A549 (cell line): ENCODE results near the gene CTSK.
"Not testable (repeated sequence)": the region's sequence is repeated elsewhere in the genome, so short reads cannot be mapped to it uniquely, and the experiment has no call there.

ENCODE experiments used
- JUN ChIP-seq, 2 experiments: fragments of >200 bp; sonication (Bioruptor Twin); formaldehyde crosslinking; IDR thresholded peaks; 2 replicates in 1 of 2; 3 replicates in 1 of 2; pipeline ENCODE4 v1.6.1; 2016 to 2017
- RFX5 ChIP-seq: fragments of 450-650 bp; IDR thresholded peaks from 2 replicates; pipeline ENCODE4 v1.7.1; 2014; ENCODE audit warnings: antibody characterized with exemption, mild to moderate bottlenecking, moderate library complexity
- TF ChIP-seq, protein P1 (sequence below): fragments of 200-600 bp; sonication (generic); IDR thresholded peaks from 2 replicates; pipeline ENCODE4 v1.6.1; 2016; ENCODE audit warnings: antibody characterized with exemption, mild to moderate bottlenecking, moderate library complexity
- TF ChIP-seq, protein P2 (sequence below): fragments of >200 bp; sonication (Bioruptor Twin); formaldehyde crosslinking; IDR thresholded peaks from 3 replicates; pipeline ENCODE4 v1.5.1; 2016

DNA sequence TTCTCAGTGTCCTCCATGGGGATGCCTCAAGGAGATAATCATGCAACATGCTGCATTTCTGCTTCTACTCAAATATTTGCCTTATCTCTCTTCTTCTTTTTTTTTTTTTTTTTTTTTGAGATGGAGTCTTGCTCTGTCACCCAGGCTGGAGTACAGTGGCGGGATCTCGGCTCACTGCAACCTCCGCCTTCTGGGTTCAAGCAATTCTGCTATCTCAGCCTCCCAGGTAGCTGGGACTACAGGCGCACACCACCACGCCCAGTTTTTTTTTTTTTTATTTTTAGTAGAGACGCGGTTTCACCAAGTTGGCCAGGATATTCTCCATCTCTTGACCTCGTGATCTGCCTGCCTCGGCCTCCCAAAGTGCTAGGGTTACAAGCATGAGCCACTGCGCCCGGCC, 32.8 kb upstream of the CTSK start:
- TF ChIP-seq, protein P1, sequence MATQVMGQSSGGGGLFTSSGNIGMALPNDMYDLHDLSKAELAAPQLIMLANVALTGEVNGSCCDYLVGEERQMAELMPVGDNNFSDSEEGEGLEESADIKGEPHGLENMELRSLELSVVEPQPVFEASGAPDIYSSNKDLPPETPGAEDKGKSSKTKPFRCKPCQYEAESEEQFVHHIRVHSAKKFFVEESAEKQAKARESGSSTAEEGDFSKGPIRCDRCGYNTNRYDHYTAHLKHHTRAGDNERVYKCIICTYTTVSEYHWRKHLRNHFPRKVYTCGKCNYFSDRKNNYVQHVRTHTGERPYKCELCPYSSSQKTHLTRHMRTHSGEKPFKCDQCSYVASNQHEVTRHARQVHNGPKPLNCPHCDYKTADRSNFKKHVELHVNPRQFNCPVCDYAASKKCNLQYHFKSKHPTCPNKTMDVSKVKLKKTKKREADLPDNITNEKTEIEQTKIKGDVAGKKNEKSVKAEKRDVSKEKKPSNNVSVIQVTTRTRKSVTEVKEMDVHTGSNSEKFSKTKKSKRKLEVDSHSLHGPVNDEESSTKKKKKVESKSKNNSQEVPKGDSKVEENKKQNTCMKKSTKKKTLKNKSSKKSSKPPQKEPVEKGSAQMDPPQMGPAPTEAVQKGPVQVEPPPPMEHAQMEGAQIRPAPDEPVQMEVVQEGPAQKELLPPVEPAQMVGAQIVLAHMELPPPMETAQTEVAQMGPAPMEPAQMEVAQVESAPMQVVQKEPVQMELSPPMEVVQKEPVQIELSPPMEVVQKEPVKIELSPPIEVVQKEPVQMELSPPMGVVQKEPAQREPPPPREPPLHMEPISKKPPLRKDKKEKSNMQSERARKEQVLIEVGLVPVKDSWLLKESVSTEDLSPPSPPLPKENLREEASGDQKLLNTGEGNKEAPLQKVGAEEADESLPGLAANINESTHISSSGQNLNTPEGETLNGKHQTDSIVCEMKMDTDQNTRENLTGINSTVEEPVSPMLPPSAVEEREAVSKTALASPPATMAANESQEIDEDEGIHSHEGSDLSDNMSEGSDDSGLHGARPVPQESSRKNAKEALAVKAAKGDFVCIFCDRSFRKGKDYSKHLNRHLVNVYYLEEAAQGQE = not testable (repeated sequence)
- TF ChIP-seq, protein P2, sequence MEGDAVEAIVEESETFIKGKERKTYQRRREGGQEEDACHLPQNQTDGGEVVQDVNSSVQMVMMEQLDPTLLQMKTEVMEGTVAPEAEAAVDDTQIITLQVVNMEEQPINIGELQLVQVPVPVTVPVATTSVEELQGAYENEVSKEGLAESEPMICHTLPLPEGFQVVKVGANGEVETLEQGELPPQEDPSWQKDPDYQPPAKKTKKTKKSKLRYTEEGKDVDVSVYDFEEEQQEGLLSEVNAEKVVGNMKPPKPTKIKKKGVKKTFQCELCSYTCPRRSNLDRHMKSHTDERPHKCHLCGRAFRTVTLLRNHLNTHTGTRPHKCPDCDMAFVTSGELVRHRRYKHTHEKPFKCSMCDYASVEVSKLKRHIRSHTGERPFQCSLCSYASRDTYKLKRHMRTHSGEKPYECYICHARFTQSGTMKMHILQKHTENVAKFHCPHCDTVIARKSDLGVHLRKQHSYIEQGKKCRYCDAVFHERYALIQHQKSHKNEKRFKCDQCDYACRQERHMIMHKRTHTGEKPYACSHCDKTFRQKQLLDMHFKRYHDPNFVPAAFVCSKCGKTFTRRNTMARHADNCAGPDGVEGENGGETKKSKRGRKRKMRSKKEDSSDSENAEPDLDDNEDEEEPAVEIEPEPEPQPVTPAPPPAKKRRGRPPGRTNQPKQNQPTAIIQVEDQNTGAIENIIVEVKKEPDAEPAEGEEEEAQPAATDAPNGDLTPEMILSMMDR = not testable (repeated sequence)
- not testable (repeated sequence) for TF ChIP-seq RFX5; JUN (IDR thresholded peaks at IDR 0.05)
